ENCODE data around the gene SYT8. TPM values are rescaled to one million over a fixed set of nuclear protein-coding genes. Genes with fewer than 3 reads are reported as not detected.

The SYT8 gene
- not detected for polyA plus RNA-seq (2012; ENCODE audit: insufficient read depth, insufficient read length, low read depth)

- no peak for TF ChIP-seq CTCF (IDR thresholded peaks at IDR 0.05; ENCODE audit: low read depth, low read length)
- no peak for DNase-seq
- Histone ChIP-seq H3K4me1 (no peaks in the 10 kb centered on the region; the same call in 1 of the 2 replicates), H3K27me3 (no peaks in the 10 kb centered on the region), H3K4me3 (ENCODE audit: low read depth, low read length) (no peak within 1 kb of the TSS), H3K9me3 (no peaks in the 10 kb centered on the region), H3K36me3 (no peaks in the 10 kb centered on the region)
Measured at GRCh38 chr11:1834779-1835670, at the start of gene SYT8. TSS of gene SYT8 (plus strand) at chr11:1834990. CDS start at chr11:1835106, 116 bp downstream.

- no peaks in the 10 kb centered on the region for H3K9me3 ChIP-seq
- no peaks in the 10 kb centered on the region for H3K27me3 ChIP-seq
- H3K36me3 ChIP-seq, result no peaks in the 10 kb centered on the region
- no peak for DNase-seq
- no peaks in the 10 kb centered on the region for H3K4me1 ChIP-seq
- H3K4me3 ChIP-seq (ENCODE audit: low read depth, low read length), result no peak overlapping the region
- TF ChIP-seq CTCF (IDR thresholded peaks at IDR 0.05; ENCODE audit: low read depth, low read length), result no peak
Measured at GRCh38 chr11:1785749-1786413, 48.9 kb upstream of the SYT8 start.

GRCh38 chr11:1786466-1786865 is 48.3 kb upstream of the SYT8 start:
- no peaks in the 10 kb centered on the region for H3K36me3 ChIP-seq
- H3K4me1 ChIP-seq, result no peaks in the 10 kb centered on the region
- no peak overlapping the region for H3K4me3 ChIP-seq (ENCODE audit: low read depth, low read length)

GRCh38 chr11:1791912-1792311 is 42.9 kb upstream of the SYT8 start:
- Histone ChIP-seq H3K4me1 (no peaks in the 10 kb centered on the region), H3K4me3 (ENCODE audit: low read depth, low read length) (no peak overlapping the region), H3K36me3 (no peaks in the 10 kb centered on the region), H3K9me3 (no peaks in the 10 kb centered on the region), H3K27me3 (peaks cover 4% of the 10 kb centered on the region; the same call in 1 of the 2 replicates)
- no peak for TF ChIP-seq CTCF (IDR thresholded peaks at IDR 0.05; ENCODE audit: low read depth, low read length)
- no peak for DNase-seq

More at GRCh38 chr11:1786466-1786865, 48.3 kb upstream of the SYT8 start:
- no peaks in the 10 kb centered on the region for H3K9me3 ChIP-seq
- no peaks in the 10 kb centered on the region for H3K27me3 ChIP-seq
- no peak for TF ChIP-seq CTCF (IDR thresholded peaks at IDR 0.05; ENCODE audit: low read depth, low read length)
- no peak for DNase-seq

- Histone ChIP-seq H3K9me3 (no peaks in the 10 kb centered on the region), H3K4me1 (no peaks in the 10 kb centered on the region), H3K36me3 (no peaks in the 10 kb centered on the region), H3K4me3 (ENCODE audit: low read depth, low read length) (no peak overlapping the region), H3K27me3 (peaks cover 4% of the 10 kb centered on the region; the same call in 1 of the 2 replicates)
- TF ChIP-seq CTCF (IDR thresholded peaks at IDR 0.05; ENCODE audit: low read depth, low read length), result no peak
- DNase-seq, result no peak
Measured at GRCh38 chr11:1792461-1792860, 42.3 kb upstream of the SYT8 start.

Measured in BE2C (cell line).